Stimulated activated CD4-positive, alpha-beta T cell treated with anti-CD3 and anti-CD28 coated beads, TNF-alpha, amount 100 ng/mL, for 4 hours (primary cell): ENCODE results near the gene CD69.
A peak's percentile ranks its signal among the peaks of the same experiment; 100 is the strongest.
"Not testable (repeated sequence)": the region's sequence is repeated elsewhere in the genome, so short reads cannot be mapped to it uniquely, and the experiment has no call there.

Experiments used
- DNase-seq, 3 experiments: peaks; one replicate each; pipeline ENCODE4 v3.0.0-alpha.2; 2020; ENCODE audit warnings: low read depth in 3 of 3

Gene CD69

GRCh38 chr12:9750276-9751203, 10.2 kb downstream of the CD69 start:
- DNase-seq, result peak in 2 of 3 experiments; percentile 45 to 68

GRCh38 chr12:9749640-9750039, 11.1 kb downstream of the CD69 start:
- DNase-seq, result no peak

GRCh38 chr12:9745199-9745598, 15.5 kb downstream of the CD69 start:
- DNase-seq, result no peak

- no peak for DNase-seq
These were observed 18.0 kb downstream of the CD69 start for GRCh38 chr12:9742661-9743060.

GRCh38 chr12:9741726-9742125, 19.0 kb downstream of the CD69 start:
- DNase-seq, result peak in 1 of 3 experiments; percentile 38

- DNase-seq, result no peak
These were observed 20.5 kb downstream of the CD69 start for GRCh38 chr12:9740106-9740750.

- DNase-seq, result not testable (repeated sequence)
These were observed 21.1 kb downstream of the CD69 start for GRCh38 chr12:9739404-9740105.

- DNase-seq, result not testable (repeated sequence)
These were observed 21.8 kb downstream of the CD69 start for GRCh38 chr12:9738905-9739304.

GRCh38 chr12:9736936-9737705, 23.6 kb downstream of the CD69 start:
- no peak for DNase-seq

GRCh38 chr12:9735601-9736000, 25.1 kb downstream of the CD69 start:
- DNase-seq, result no peak

GRCh38 chr12:9732921-9733461, 27.7 kb downstream of the CD69 start, which contains the start of gene CLECL1:
Gene CLECL1 (minus strand): TSS chr12:9733097.
- DNase-seq, result no peak

- DNase-seq, result no peak
These were observed 28.9 kb downstream of the CD69 start for GRCh38 chr12:9731797-9732196.

- DNase-seq, result no peak
These were observed 29.3 kb downstream of the CD69 start for GRCh38 chr12:9731393-9731792.

- DNase-seq, result no peak
These were observed 30.1 kb downstream of the CD69 start for GRCh38 chr12:9730591-9730990.

GRCh38 chr12:9730011-9730410, 30.7 kb downstream of the CD69 start:
- DNase-seq, result no peak

GRCh38 chr12:9729082-9729481, 31.6 kb downstream of the CD69 start:
- no peak for DNase-seq

GRCh38 chr12:9727813-9728212, 32.9 kb downstream of the CD69 start:
- no peak for DNase-seq

- DNase-seq, result no peak
These were observed 35.4 kb downstream of the CD69 start for GRCh38 chr12:9725213-9725870.

GRCh38 chr12:9724023-9724422, 36.7 kb downstream of the CD69 start:
- no peak for DNase-seq

- no peak for DNase-seq
These were observed 39.2 kb downstream of the CD69 start for GRCh38 chr12:9721394-9722092.
